Measurements from ENCODE around the gene PHLDA3.

The PHLDA3 gene

GRCh38 chr1:201500670-201501120 lies 31.7 kb upstream of the PHLDA3 start:
- Histone ChIP-seq H3K4me2 (ENCODE audit: low read depth, low read length, poor library complexity, severe bottlenecking) (no peak overlapping the region), H3K9ac (ENCODE audit: low read length) (no peak overlapping the region), H4K20me1 (ENCODE audit: low read depth, low read length) (no peaks in the 10 kb centered on the region), H3K9me2 (replicated peaks; ENCODE audit: insufficient read depth, low read length) (no peaks in the 10 kb centered on the region), H3K4me3 (ENCODE audit: insufficient read depth, low read length, poor library complexity, severe bottlenecking) (no peak overlapping the region), H3K36me3 (ENCODE audit: low read length) (no peaks in the 10 kb centered on the region), H2AFZ (ENCODE audit: low read depth, low read length, severe bottlenecking) (no peak overlapping the region), H3K79me2 (ENCODE audit: insufficient read depth, low read length) (no peaks in the 10 kb centered on the region), H3K9me3 (ENCODE audit: insufficient read depth, low read length) (no peaks in the 10 kb centered on the region), H3K27ac (ENCODE audit: low read depth, low read length) (no peak overlapping the region), H3F3A (ENCODE audit: insufficient read depth) (no peaks in the 10 kb centered on the region), H3K27me3 (ENCODE audit: low read length) (no peaks in the 10 kb centered on the region)
- no peak for TF ChIP-seq CTCF (IDR thresholded peaks at IDR 0.05; ENCODE audit: insufficient read depth, low read length, poor library complexity, severe bottlenecking)

- Histone ChIP-seq H3K4me3 (ENCODE audit: insufficient read depth, low read length, poor library complexity, severe bottlenecking) (no peak overlapping the region), H2AFZ (ENCODE audit: low read depth, low read length, severe bottlenecking) (no peak overlapping the region), H3K4me2 (ENCODE audit: low read depth, low read length, poor library complexity, severe bottlenecking) (no peak overlapping the region), H3K79me2 (ENCODE audit: insufficient read depth, low read length) (no peaks in the 10 kb centered on the region), H3K27me3 (ENCODE audit: low read length) (no peaks in the 10 kb centered on the region), H3K27ac (ENCODE audit: low read depth, low read length) (no peak overlapping the region), H3K9me2 (replicated peaks; ENCODE audit: insufficient read depth, low read length) (no peaks in the 10 kb centered on the region), H3K9me3 (ENCODE audit: insufficient read depth, low read length) (no peaks in the 10 kb centered on the region), H3K9ac (ENCODE audit: low read length) (no peak overlapping the region), H3F3A (ENCODE audit: insufficient read depth) (no peaks in the 10 kb centered on the region), H3K36me3 (ENCODE audit: low read length) (no peaks in the 10 kb centered on the region), H4K20me1 (ENCODE audit: low read depth, low read length) (no peaks in the 10 kb centered on the region)
- TF ChIP-seq EZH2phosphoT487 (conservative IDR thresholded peaks at IDR 0.05; ENCODE audit: low read length): no peak
- TF ChIP-seq CTCF (IDR thresholded peaks at IDR 0.05; ENCODE audit: insufficient read depth, low read length, poor library complexity, severe bottlenecking): no peak
These were observed 31.0 kb upstream of the PHLDA3 start for GRCh38 chr1:201499795-201500669.

GRCh38 chr1:201499191-201499590 lies 30.2 kb upstream of the PHLDA3 start:
- Histone ChIP-seq H4K20me1 (ENCODE audit: low read depth, low read length) (no peaks in the 10 kb centered on the region), H3K36me3 (ENCODE audit: low read length) (no peaks in the 10 kb centered on the region), H3K4me3 (ENCODE audit: insufficient read depth, low read length, poor library complexity, severe bottlenecking) (no peak overlapping the region), H3K9me2 (replicated peaks; ENCODE audit: insufficient read depth, low read length) (no peaks in the 10 kb centered on the region), H2AFZ (ENCODE audit: low read depth, low read length, severe bottlenecking) (no peak overlapping the region), H3K9ac (ENCODE audit: low read length) (no peak overlapping the region), H3K27me3 (ENCODE audit: low read length) (no peaks in the 10 kb centered on the region), H3K9me3 (ENCODE audit: insufficient read depth, low read length) (no peaks in the 10 kb centered on the region), H3K4me2 (ENCODE audit: low read depth, low read length, poor library complexity, severe bottlenecking) (no peak overlapping the region), H3K27ac (ENCODE audit: low read depth, low read length) (no peak overlapping the region), H3K79me2 (ENCODE audit: insufficient read depth, low read length) (no peaks in the 10 kb centered on the region), H3F3A (ENCODE audit: insufficient read depth) (no peaks in the 10 kb centered on the region)
- TF ChIP-seq EZH2phosphoT487 (conservative IDR thresholded peaks at IDR 0.05; ENCODE audit: low read length) (no peak), CTCF (IDR thresholded peaks at IDR 0.05; ENCODE audit: insufficient read depth, low read length, poor library complexity, severe bottlenecking) (no peak)

Data from SU-DHL-6 (cell line).